ENCODE results near the gene FBH1. TPM values are rescaled to one million over a fixed set of nuclear protein-coding genes. Genes with fewer than 3 reads are reported as not detected.

Gene FBH1
- total and polyA plus RNA-seq, 4 donors: 19.9 to 58.4 (median 48.1) TPM

DNA sequence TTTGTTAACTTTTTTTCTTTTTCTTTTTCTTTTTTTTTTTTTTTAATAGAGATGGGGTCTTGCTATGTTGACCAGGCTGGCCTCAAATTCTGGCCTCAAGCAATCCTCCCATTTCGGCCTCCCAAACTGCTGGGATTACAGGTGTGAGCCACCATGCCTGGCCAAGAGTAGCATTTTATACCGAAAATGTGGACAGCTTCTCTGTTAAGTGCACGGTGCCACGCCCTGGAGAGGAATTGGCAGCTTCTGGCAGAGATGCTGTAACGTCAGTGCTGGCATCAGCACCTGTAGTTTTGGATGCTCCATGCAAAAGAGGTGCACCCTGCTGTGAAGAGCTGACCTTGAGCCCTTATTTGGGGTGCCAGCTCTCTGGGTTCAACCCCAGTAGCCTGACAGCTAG is 69.1 kb downstream of the FBH1 start:
- H3K4me3 ChIP-seq (ENCODE audit: low read depth in 1 of 3, low read length in 3 of 3): no peak overlapping the region
- H3K36me3 ChIP-seq (ENCODE audit: control insufficient read depth in 4 of 4, insufficient read depth in 3 of 4, low read depth in 1 of 4, low read length in 3 of 4): peaks cover 0 to 39% (median 22%) of the 10 kb centered on the region in 4 donors
- no peaks in the 10 kb centered on the region for H3K9me3 ChIP-seq (ENCODE audit: control insufficient read depth in 4 of 4, low read length in 3 of 4)
- H3K27me3 ChIP-seq (ENCODE audit: control insufficient read depth in 4 of 4, insufficient read depth in 4 of 4, low read length in 3 of 4): no peaks in the 10 kb centered on the region
- DNase-seq (ENCODE audit: low spot score): no peak
- H3K9ac ChIP-seq (ENCODE audit: low read depth in 1 of 2, low read length in 2 of 2): no peak overlapping the region
- WGBS: 94% methylated on average over 5 of the region's 5 CpGs
- TF ChIP-seq YY1 (IDR thresholded peaks at IDR 0.05) (no peak), HNF4A (conservative IDR thresholded peaks at IDR 0.05) (no peak), TAF1 (conservative IDR thresholded peaks at IDR 0.05) (no peak), RAD21 (IDR thresholded peaks at IDR 0.05) (no peak), HNF4G (IDR thresholded peaks at IDR 0.05) (no peak), GABPA (IDR thresholded peaks at IDR 0.05 in 1 of 2, conservative IDR thresholded peaks at IDR 0.05 in 1 of 2) (no peak), NR2F2 (IDR thresholded peaks at IDR 0.05) (no peak)
- TF ChIP-seq, protein P1, sequence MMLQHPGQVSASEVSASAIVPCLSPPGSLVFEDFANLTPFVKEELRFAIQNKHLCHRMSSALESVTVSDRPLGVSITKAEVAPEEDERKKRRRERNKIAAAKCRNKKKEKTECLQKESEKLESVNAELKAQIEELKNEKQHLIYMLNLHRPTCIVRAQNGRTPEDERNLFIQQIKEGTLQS (IDR thresholded peaks at IDR 0.05): no peak
- TF ChIP-seq, protein P2, sequence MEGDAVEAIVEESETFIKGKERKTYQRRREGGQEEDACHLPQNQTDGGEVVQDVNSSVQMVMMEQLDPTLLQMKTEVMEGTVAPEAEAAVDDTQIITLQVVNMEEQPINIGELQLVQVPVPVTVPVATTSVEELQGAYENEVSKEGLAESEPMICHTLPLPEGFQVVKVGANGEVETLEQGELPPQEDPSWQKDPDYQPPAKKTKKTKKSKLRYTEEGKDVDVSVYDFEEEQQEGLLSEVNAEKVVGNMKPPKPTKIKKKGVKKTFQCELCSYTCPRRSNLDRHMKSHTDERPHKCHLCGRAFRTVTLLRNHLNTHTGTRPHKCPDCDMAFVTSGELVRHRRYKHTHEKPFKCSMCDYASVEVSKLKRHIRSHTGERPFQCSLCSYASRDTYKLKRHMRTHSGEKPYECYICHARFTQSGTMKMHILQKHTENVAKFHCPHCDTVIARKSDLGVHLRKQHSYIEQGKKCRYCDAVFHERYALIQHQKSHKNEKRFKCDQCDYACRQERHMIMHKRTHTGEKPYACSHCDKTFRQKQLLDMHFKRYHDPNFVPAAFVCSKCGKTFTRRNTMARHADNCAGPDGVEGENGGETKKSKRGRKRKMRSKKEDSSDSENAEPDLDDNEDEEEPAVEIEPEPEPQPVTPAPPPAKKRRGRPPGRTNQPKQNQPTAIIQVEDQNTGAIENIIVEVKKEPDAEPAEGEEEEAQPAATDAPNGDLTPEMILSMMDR (IDR thresholded peaks at IDR 0.05; ENCODE audit: low read depth, low read length, missing input control): no peak
- no peaks in the 10 kb centered on the region for H3K4me1 ChIP-seq (ENCODE audit: control insufficient read depth in 4 of 4, insufficient read depth in 4 of 4, low read length in 3 of 4)
- H3K27ac ChIP-seq (ENCODE audit: low read depth in 1 of 2, low read length in 2 of 2): no peak overlapping the region

DNA sequence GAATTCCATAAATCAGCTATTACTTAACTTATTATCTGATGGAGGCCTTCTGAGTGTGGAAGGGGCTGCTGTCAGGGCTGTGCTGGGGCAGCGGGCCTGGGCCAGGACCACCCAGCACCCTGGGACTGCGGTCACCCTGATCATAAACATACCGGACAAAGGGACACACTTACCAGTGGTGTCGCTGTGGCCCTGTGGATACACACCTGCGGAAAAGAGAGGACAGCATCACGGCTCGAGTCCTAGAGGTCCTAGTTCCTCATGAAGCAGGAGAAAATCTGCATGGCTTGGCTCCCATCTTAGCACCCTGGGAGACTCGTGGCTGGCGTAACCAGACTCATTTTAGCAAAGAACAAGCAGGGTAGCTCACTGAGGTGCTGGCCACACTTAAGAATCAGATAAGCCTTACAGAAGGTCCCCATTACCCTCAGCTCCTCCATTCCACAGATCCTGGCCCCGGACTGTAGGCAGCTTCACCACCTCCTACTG is 69.6 kb downstream of the FBH1 start:
- H3K9me3 ChIP-seq (ENCODE audit: control insufficient read depth in 4 of 4, low read length in 3 of 4): no peaks in the 10 kb centered on the region
- H3K27ac ChIP-seq (ENCODE audit: low read depth in 1 of 2, low read length in 2 of 2): no peak overlapping the region
- DNase-seq (ENCODE audit: low spot score): no peak
- 87% methylated on average over 10 of the region's 10 CpGs for WGBS
- TF ChIP-seq EGR1 (IDR thresholded peaks at IDR 0.05; ENCODE audit: low read depth in 2 of 2): no peak
- TF ChIP-seq TAF1 (conservative IDR thresholded peaks at IDR 0.05): no peak
- TF ChIP-seq RAD21 (IDR thresholded peaks at IDR 0.05): no peak
- TF ChIP-seq HNF4A (conservative IDR thresholded peaks at IDR 0.05): no peak
- TF ChIP-seq, protein P2 (IDR thresholded peaks at IDR 0.05; ENCODE audit: low read depth, low read length, missing input control): no peak
- TF ChIP-seq SP1 (IDR thresholded peaks at IDR 0.05): no peak
- TF ChIP-seq, protein P1 (IDR thresholded peaks at IDR 0.05): no peak
- TF ChIP-seq FOXA2 (IDR thresholded peaks at IDR 0.05): no peak
- TF ChIP-seq NR2F2 (IDR thresholded peaks at IDR 0.05): no peak
- no peaks in the 10 kb centered on the region for H3K27me3 ChIP-seq (ENCODE audit: control insufficient read depth in 4 of 4, insufficient read depth in 4 of 4, low read length in 3 of 4)
- H3K36me3 ChIP-seq (ENCODE audit: control insufficient read depth in 4 of 4, insufficient read depth in 3 of 4, low read depth in 1 of 4, low read length in 3 of 4): peaks cover 0 to 39% (median 23%) of the 10 kb centered on the region in 4 donors
- H3K4me3 ChIP-seq (ENCODE audit: low read depth in 1 of 3, low read length in 3 of 3): no peak overlapping the region
- peaks cover under 1 to 5% (median 4%) of the 10 kb centered on the region in 4 donors for H3K4me1 ChIP-seq (ENCODE audit: control insufficient read depth in 4 of 4, insufficient read depth in 4 of 4, low read length in 3 of 4)
- H3K9ac ChIP-seq (ENCODE audit: low read depth in 1 of 2, low read length in 2 of 2): no peak overlapping the region
